Thyroid gland (tissue), 4 donors: ENCODE measurements around the gene KCNQ1. TPM values are rescaled to one million over a fixed set of nuclear protein-coding genes. Genes with fewer than 3 reads are reported as not detected.

Experiments used
- DNase-seq, 2 donors: peaks; one replicate each; pipeline ENCODE4 v3.0.0-alpha.2; 2019
- H3K27ac ChIP-seq, 3 donors: fragments of 200-600 bp; sonication (generic); 1 replicate in 2 of 3; 2 replicates in 1 of 3; pipeline ENCODE4 v1.5.1; 2016 to 2019; ENCODE audit warnings: mild to moderate bottlenecking in 1 of 3, moderate library complexity in 1 of 3
- H3K27me3 ChIP-seq: fragments of 200-600 bp; sonication (generic); one replicate; pipeline ENCODE4 v1.5.1; 2019
- H3K36me3 ChIP-seq, 2 donors: fragments of 200-600 bp; sonication (generic); one replicate each; pipeline ENCODE4 v1.5.1; 2016 to 2019
- H3K4me1 ChIP-seq, 2 donors: fragments of 200-600 bp; sonication (generic); one replicate each; pipeline ENCODE4 v1.5.1; 2017 to 2019
- H3K4me3 ChIP-seq, 3 donors: fragments of 200-600 bp; sonication (generic); replicated peaks in 1 of 3; 1 replicate in 2 of 3; 2 replicates in 1 of 3; pipeline ENCODE4 v1.5.1; 2016; ENCODE audit warnings: mild to moderate bottlenecking in 1 of 3
- H3K9me3 ChIP-seq: fragments of 200-600 bp; sonication (generic); one replicate; pipeline ENCODE4 v1.5.1; 2017
- POLR2A ChIP-seq, 2 donors: fragments of 450-650 bp; IDR thresholded peaks; one replicate each; pipeline ENCODE4 v1.6.1; 2017; ENCODE audit warnings: antibody characterized with exemption in 2 of 2, mild to moderate bottlenecking in 2 of 2, moderate library complexity in 1 of 2
- WGBS, 2 donors: methylation state at CpG; one replicate each; pipeline ENCODE4 v1.1.5; 2017; 5-methylcytosine and 5-hydroxymethylcytosine counted together
- intact Hi-C: fragments of 100-400 bp; cut with DNase I; formaldehyde crosslinking; loops from one replicate; pipeline ENCODE4 v1.15.1; 2023
- total RNA-seq, 4 donors: library from RNA; depleted of rRNA; stranded (reverse); fragments of >200 nt; gene quantifications; one replicate each; pipeline ENCODE4 v1.2.3, GENCODE V29; 2016
- TF ChIP-seq, protein P1 (sequence below), 6 experiments: fragments of 200-600 bp in 3 of 6; fragments of 450-650 bp in 3 of 6; sonication (generic) in 3 of 6; IDR thresholded peaks; one replicate each; pipeline ENCODE4 v1.5.1; 2016 to 2019; ENCODE audit warnings: antibody characterized with exemption in 6 of 6, mild to moderate bottlenecking in 2 of 6, inconsistent platforms in 1 of 6, moderate library complexity in 1 of 6

KCNQ1 gene
- total RNA-seq, 4 donors from 2014 or later = 51.3 to 103 (median 97.8) TPM

GRCh38 chr11:2448661-2449547 is 4.1 kb downstream of the KCNQ1 start:
- Histone ChIP-seq H3K4me3 (no peak overlapping the region), H3K27ac (no peak overlapping the region), H3K4me1 (peaks cover 24 to 28% of the 10 kb centered on the region in 2 donors), H3K9me3 (no peaks in the 10 kb centered on the region), H3K27me3 (no peaks in the 10 kb centered on the region), H3K36me3 (no peaks in the 10 kb centered on the region)
- TF ChIP-seq POLR2A (IDR thresholded peaks at IDR 0.05) = no peak
- TF ChIP-seq, protein P1, sequence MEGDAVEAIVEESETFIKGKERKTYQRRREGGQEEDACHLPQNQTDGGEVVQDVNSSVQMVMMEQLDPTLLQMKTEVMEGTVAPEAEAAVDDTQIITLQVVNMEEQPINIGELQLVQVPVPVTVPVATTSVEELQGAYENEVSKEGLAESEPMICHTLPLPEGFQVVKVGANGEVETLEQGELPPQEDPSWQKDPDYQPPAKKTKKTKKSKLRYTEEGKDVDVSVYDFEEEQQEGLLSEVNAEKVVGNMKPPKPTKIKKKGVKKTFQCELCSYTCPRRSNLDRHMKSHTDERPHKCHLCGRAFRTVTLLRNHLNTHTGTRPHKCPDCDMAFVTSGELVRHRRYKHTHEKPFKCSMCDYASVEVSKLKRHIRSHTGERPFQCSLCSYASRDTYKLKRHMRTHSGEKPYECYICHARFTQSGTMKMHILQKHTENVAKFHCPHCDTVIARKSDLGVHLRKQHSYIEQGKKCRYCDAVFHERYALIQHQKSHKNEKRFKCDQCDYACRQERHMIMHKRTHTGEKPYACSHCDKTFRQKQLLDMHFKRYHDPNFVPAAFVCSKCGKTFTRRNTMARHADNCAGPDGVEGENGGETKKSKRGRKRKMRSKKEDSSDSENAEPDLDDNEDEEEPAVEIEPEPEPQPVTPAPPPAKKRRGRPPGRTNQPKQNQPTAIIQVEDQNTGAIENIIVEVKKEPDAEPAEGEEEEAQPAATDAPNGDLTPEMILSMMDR (IDR thresholded peaks at IDR 0.05) = no peak
- 93 to 95% methylated on average over 11 to 17 of the region's 21 CpGs for whole genome bisulfite sequencing, 2 donors
- no peak for DNase-seq
- intact Hi-C loops = no loop called here

- WGBS, 2 donors = 89 to 96% methylated on average over 5 to 23 of the region's 26 CpGs
- H3K27me3 ChIP-seq = no peaks in the 10 kb centered on the region
- no peak overlapping the region for H3K27ac ChIP-seq
- TF ChIP-seq POLR2A (IDR thresholded peaks at IDR 0.05) = no peak
- TF ChIP-seq, protein P1 (IDR thresholded peaks at IDR 0.05) = no peak
- no peaks in the 10 kb centered on the region for H3K36me3 ChIP-seq
- no peaks in the 10 kb centered on the region for H3K9me3 ChIP-seq
- H3K4me3 ChIP-seq = no peak overlapping the region
- peaks cover 24% of the 10 kb centered on the region in 2 donors for H3K4me1 ChIP-seq
- DNase-seq = no peak
- intact Hi-C loops = no loop called here
Observed at GRCh38 chr11:2449548-2450320, 4.9 kb downstream of the KCNQ1 start.

GRCh38 chr11:2450321-2451041 is 5.7 kb downstream of the KCNQ1 start:
- H3K27me3 ChIP-seq = no peaks in the 10 kb centered on the region
- intact Hi-C loops = no loop called here

GRCh38 chr11:2451336-2451735 is 6.5 kb downstream of the KCNQ1 start:
- Histone ChIP-seq H3K36me3 (no peaks in the 10 kb centered on the region), H3K4me1 (peaks cover 17 to 21% of the 10 kb centered on the region in 2 donors), H3K27ac (no peak overlapping the region), H3K9me3 (no peaks in the 10 kb centered on the region), H3K27me3 (no peaks in the 10 kb centered on the region), H3K4me3 (no peak overlapping the region)
- intact Hi-C loops = no loop called here
- 93 to 94% methylated on average over 8 to 12 of the region's 15 CpGs for WGBS, 2 donors
- no peak for DNase-seq
- no peak for TF ChIP-seq POLR2A (IDR thresholded peaks at IDR 0.05)
- TF ChIP-seq, protein P1 (IDR thresholded peaks at IDR 0.05) = no peak

More at GRCh38 chr11:2450321-2451041, 5.7 kb downstream of the KCNQ1 start:
- WGBS, 2 donors = 84 to 88% methylated on average over 13 to 16 of the region's 19 CpGs
- no peak overlapping the region for H3K4me3 ChIP-seq
- H3K4me1 ChIP-seq = peaks cover 24% of the 10 kb centered on the region in 2 donors
- TF ChIP-seq POLR2A (IDR thresholded peaks at IDR 0.05) = no peak
- TF ChIP-seq, protein P1 (IDR thresholded peaks at IDR 0.05) = no peak
- H3K27ac ChIP-seq = no peak overlapping the region
- DNase-seq = no peak
- H3K36me3 ChIP-seq = no peaks in the 10 kb centered on the region
- H3K9me3 ChIP-seq = no peaks in the 10 kb centered on the region
